GM20000 (cell line): ENCODE measurements around the gene EAF1.

ENCODE experiments used
- DNase-seq: peaks from one replicate; pipeline ENCODE4 v3.0.0; 2012; ENCODE audit warnings: low spot score
- TF ChIP-seq, protein P1 (sequence below): IDR thresholded peaks from 2 replicates; pipeline ENCODE4 v1.5.1; 2012; ENCODE audit warnings: mild to moderate bottlenecking, control low read depth; ENCODE audit errors: extremely low read depth, missing control alignments

The EAF1 gene

DNA sequence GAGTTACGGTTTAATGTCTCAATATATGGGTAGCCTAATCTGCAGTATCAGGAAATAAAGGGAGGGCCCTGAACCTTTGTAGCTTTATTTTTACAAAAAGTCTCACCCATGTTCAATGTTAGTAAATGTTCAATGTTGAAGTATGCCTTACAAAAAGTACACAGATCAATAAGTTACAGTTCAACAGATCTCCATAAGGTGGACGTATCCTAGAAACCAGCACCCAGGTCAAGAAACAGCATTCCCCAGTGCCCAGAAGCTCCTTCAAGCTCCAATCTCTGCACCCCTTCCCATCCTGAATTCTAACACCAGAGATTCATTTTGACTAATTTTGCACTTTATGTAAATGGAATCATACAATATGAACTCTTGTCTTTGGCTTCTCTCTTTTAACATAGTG, 62.8 kb downstream of the EAF1 start:
- DNase-seq = no peak

DNA sequence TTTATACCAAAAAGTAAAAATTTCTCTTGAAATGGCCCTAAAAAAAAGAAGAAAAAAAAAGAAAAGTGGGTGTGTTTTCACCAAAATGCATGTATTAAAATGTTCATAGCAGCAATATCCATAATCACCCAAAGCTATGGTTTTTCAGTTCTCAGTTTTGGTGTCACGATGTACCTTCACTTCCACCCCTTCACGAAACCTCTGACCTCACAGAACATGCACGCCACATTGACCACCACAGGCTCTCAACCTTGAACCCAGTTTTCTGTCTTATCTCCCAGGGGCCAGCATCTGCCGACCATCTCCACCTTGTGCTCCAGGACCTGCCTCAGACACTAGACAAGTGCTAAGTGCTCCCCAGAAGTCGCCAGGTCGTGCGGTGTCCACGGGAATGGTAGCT, 63.7 kb downstream of the EAF1 start:
- peak; percentile 27 for DNase-seq
- TF ChIP-seq, protein P1, sequence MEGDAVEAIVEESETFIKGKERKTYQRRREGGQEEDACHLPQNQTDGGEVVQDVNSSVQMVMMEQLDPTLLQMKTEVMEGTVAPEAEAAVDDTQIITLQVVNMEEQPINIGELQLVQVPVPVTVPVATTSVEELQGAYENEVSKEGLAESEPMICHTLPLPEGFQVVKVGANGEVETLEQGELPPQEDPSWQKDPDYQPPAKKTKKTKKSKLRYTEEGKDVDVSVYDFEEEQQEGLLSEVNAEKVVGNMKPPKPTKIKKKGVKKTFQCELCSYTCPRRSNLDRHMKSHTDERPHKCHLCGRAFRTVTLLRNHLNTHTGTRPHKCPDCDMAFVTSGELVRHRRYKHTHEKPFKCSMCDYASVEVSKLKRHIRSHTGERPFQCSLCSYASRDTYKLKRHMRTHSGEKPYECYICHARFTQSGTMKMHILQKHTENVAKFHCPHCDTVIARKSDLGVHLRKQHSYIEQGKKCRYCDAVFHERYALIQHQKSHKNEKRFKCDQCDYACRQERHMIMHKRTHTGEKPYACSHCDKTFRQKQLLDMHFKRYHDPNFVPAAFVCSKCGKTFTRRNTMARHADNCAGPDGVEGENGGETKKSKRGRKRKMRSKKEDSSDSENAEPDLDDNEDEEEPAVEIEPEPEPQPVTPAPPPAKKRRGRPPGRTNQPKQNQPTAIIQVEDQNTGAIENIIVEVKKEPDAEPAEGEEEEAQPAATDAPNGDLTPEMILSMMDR = no peak

More for the DNA sequence above, 62.8 kb downstream of the EAF1 start:
- TF ChIP-seq, protein P1 = no peak
